Endothelial cell of umbilical vein (primary cell): ENCODE results near the gene CLTC. TPM values are rescaled to one million over a fixed set of nuclear protein-coding genes. Genes with fewer than 3 reads are reported as not detected.

ENCODE experiments used
- BruUV-seq: library from RNA; stranded (reverse); fragments of 400-500 nt; replicated peaks from 2 replicates; lab custom pipeline; 2021; lab: Mats Ljungman, UMichigan
- CTCF ChIA-PET: fragments of 300-600, 350-600 bp; sonication (Branson Sonifier 250); formaldehyde crosslinking; loops from one replicate; lab custom pipeline; 2021; ENCODE audit warnings: antibody characterized with exemption, inconsistent platforms; lab: Charles Lee
- POLR2A ChIA-PET: fragments of 300-600, 350-600 bp; sonication (Branson Sonifier 250); formaldehyde crosslinking; loops from one replicate; lab custom pipeline; 2021; ENCODE audit warnings: antibody characterized with exemption, inconsistent platforms; lab: Charles Lee
- DNase-seq: peaks from one replicate; pipeline ENCODE4 v3.0.0-alpha.2; 2011; ENCODE audit warnings: low read depth, low spot score
- FAIRE-seq: peaks from 2 replicates; lab custom pipeline; 2011; peaks lifted over from hg19 to GRCh38; lab: Jason Lieb, UNC
- H2AFZ ChIP-seq: 2 replicates; pipeline ENCODE4 v1.6.0; 2012; ENCODE audit warnings: low read depth, low read length, control low read depth, inconsistent platforms
- H3K27ac ChIP-seq: 2 replicates; pipeline ENCODE4 v1.5.1; 2011; ENCODE audit warnings: low read depth, mild to moderate bottlenecking, control low read depth, low read length, moderate library complexity; ENCODE audit not compliant: insufficient read depth
- H3K27me3 ChIP-seq, 2 experiments: 2 replicates each; pipeline versions ENCODE4 v1.6.0 to v1.6.1; 2011; ENCODE audit warnings: low read length in 2 of 2, mixed read lengths in 1 of 2; ENCODE audit not compliant: control insufficient read depth in 2 of 2, insufficient read depth in 2 of 2
- H3K36me3 ChIP-seq, 2 experiments: 2 replicates in 1 of 2; 3 replicates in 1 of 2; pipeline ENCODE4 v1.5.1; 2011; ENCODE audit warnings: low read length in 2 of 2, mild to moderate bottlenecking in 1 of 2, moderate library complexity in 1 of 2; ENCODE audit not compliant: control insufficient read depth in 2 of 2, insufficient read depth in 2 of 2; ENCODE audit errors: extremely low read depth in 1 of 2
- H3K4me1 ChIP-seq: 3 replicates; pipeline ENCODE4 v1.5.1; 2011; ENCODE audit warnings: mild to moderate bottlenecking, low read length; ENCODE audit not compliant: control insufficient read depth, insufficient read depth; ENCODE audit errors: extremely low read depth
- H3K4me2 ChIP-seq: 2 replicates; pipeline ENCODE4 v1.6.1; 2011; ENCODE audit warnings: low read length, control low read depth, mixed read lengths; ENCODE audit not compliant: insufficient read depth
- H3K4me3 ChIP-seq, 3 experiments: fragments of 200-600 bp in 1 of 3; sonication (generic), shearing (Covaris generic) in 1 of 3; replicated peaks in 1 of 3; 2 replicates each; pipeline ENCODE4 v1.5.1; 2011 to 2016; ENCODE audit warnings: control low read depth in 3 of 3, low read length in 3 of 3, mild to moderate bottlenecking in 2 of 3, inconsistent platforms in 1 of 3, low read depth in 1 of 3, moderate library complexity in 1 of 3; ENCODE audit not compliant: insufficient read depth in 1 of 3
- H3K79me2 ChIP-seq: 2 replicates; pipeline ENCODE4 v1.6.0; 2012; ENCODE audit warnings: low read length, inconsistent platforms; ENCODE audit not compliant: control insufficient read depth, insufficient read depth
- H3K9ac ChIP-seq: replicated peaks from 2 replicates; pipeline ENCODE3; 2011; ENCODE audit warnings: low read length, control low read depth; ENCODE audit not compliant: insufficient read depth; ENCODE audit errors: extremely low read depth
- H3K9me1 ChIP-seq: replicated peaks from 3 replicates; pipeline ENCODE4 v1.6.0; 2011; ENCODE audit warnings: mild to moderate bottlenecking, low read length; ENCODE audit not compliant: control insufficient read depth, insufficient read depth; ENCODE audit errors: extremely low read depth
- H3K9me3 ChIP-seq: replicated peaks from 2 replicates; pipeline ENCODE4 v1.5.1; 2012; ENCODE audit warnings: low read length, inconsistent platforms; ENCODE audit not compliant: control insufficient read depth, insufficient read depth
- H4K20me1 ChIP-seq: replicated peaks from 2 replicates; pipeline ENCODE3; 2011; ENCODE audit warnings: mild to moderate bottlenecking, low read length; ENCODE audit not compliant: control insufficient read depth, insufficient read depth; ENCODE audit errors: extremely low read depth
- EZH2 ChIP-seq: IDR thresholded peaks from 2 replicates; pipeline ENCODE4 v1.6.1; 2012; ENCODE audit warnings: borderline replicate concordance, low read depth, mild to moderate bottlenecking, moderate library complexity, low read length, inconsistent platforms; ENCODE audit not compliant: severe bottlenecking
- FOS ChIP-seq: IDR thresholded peaks from 2 replicates; pipeline ENCODE4 v1.6.1; 2011; ENCODE audit warnings: mild to moderate bottlenecking, low read length, moderate library complexity, borderline replicate concordance; ENCODE audit not compliant: insufficient read depth
- GATA2 ChIP-seq: IDR thresholded peaks from 2 replicates; pipeline ENCODE4 v1.7.0; 2011; ENCODE audit warnings: low read depth, mild to moderate bottlenecking, moderate library complexity, mixed read lengths, low read length; ENCODE audit not compliant: insufficient read length, insufficient read depth
- JUN ChIP-seq: IDR thresholded peaks from 2 replicates; pipeline ENCODE4 v1.6.1; 2011; ENCODE audit warnings: borderline replicate concordance, low read depth; ENCODE audit not compliant: insufficient read length, insufficient read depth
- MYC ChIP-seq: IDR thresholded peaks from one replicate; pipeline ENCODE4 v1.6.1; 2011; ENCODE audit warnings: mild to moderate bottlenecking, low read depth, low read length
- POLR2A ChIP-seq: IDR thresholded peaks from 2 replicates; pipeline ENCODE4 v1.6.1; 2012; ENCODE audit warnings: low read depth, mild to moderate bottlenecking, control low read depth, low read length
- POLR2AphosphoS5 ChIP-seq: IDR thresholded peaks from 2 replicates; pipeline ENCODE4 v1.6.1; 2012; ENCODE audit warnings: low read depth, mild to moderate bottlenecking, control low read depth, low read length, moderate library complexity; ENCODE audit not compliant: insufficient read depth
- dilution Hi-C: fragments of 300-500 bp; cut with MboI; formaldehyde crosslinking; loops from one replicate; pipeline ENCODE4 v1.15.0; 2019; ENCODE audit warnings: low sequenced_read_pairs; ENCODE audit not compliant: extremely low pct_ligation_motif_present
- intact Hi-C: fragments of 100-400 bp; cut with micrococcal nuclease; formaldehyde crosslinking; loops from one replicate; pipeline ENCODE4 v1.10.0; 2022
- polyA plus RNA-seq, 4 experiments: library from polyadenylated mRNA; depleted of rRNA in 3 of 4; stranded (reverse) in 3 of 4; unstranded in 1 of 4; fragments of >200 nt; gene quantifications; 2 replicates each; pipeline versions ENCODE4 v1.2.1 to v1.2.3, GENCODE V29; 2011 to 2012; ENCODE audit warnings: missing spikeins in 1 of 4
- total RNA-seq: library from RNA; stranded (reverse); gene quantifications from 2 replicates; pipeline ENCODE4 v1.2.3, GENCODE V29; 2021
- TF ChIP-seq, protein P1 (sequence below), 2 donors: IDR thresholded peaks; 1 replicate in 1 of 2; 2 replicates in 1 of 2; pipeline ENCODE4 v1.5.1; 2011; ENCODE audit warnings: low read length in 2 of 2, mild to moderate bottlenecking in 2 of 2, moderate library complexity in 2 of 2, control low read depth in 1 of 2, inconsistent platforms in 1 of 2, low read depth in 1 of 2; ENCODE audit not compliant: insufficient read depth in 1 of 2; ENCODE audit errors: extremely low read depth in 1 of 2
- TF ChIP-seq, protein P2 (sequence below): IDR thresholded peaks from 2 replicates; pipeline ENCODE4 v1.6.1; 2011; ENCODE audit not compliant: insufficient read depth, insufficient read length

The CLTC gene
- total and polyA plus RNA-seq, 2 donors (not counting 3 experiments of a cell fraction or from before 2014, with no cell fraction given): 164 to 326 TPM

DNA sequence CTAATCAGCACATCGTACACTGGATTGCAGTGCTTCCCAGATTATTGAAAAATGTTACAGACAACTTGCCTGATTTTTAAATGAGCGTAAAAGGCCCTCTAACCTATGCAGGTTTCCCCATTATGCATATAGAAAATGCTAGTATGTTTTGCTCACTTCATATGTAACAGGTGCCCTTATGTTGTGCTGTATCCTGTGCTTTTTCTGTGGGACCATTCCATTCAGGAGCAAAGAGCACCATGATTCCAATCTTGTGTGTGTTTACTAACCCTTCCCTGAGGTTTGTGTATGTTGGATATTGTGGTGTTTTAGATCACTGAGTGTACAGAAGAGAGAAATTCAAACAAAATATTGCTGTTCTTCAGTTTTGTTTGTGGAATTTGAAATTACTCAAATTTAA is 74.6 kb downstream of the CLTC start:
- FAIRE-seq: no peak
- Histone ChIP-seq H3K4me3 (no peak overlapping the region), H3K27ac (no peak overlapping the region), H3K9me1 (no peaks in the 10 kb centered on the region), H3K36me3 (peaks cover 42 to 62% of the 10 kb centered on the region in 2 experiments), H3K9me3 (no peaks in the 10 kb centered on the region), H3K27me3 (no peaks in the 10 kb centered on the region), H3K4me2 (no peak overlapping the region), H3K79me2 (peaks cover 66% of the 10 kb centered on the region), H4K20me1 (peaks cover 3% of the 10 kb centered on the region), H2AFZ (no peak overlapping the region), H3K9ac (no peak overlapping the region), H3K4me1 (no peaks in the 10 kb centered on the region)
- CTCF ChIA-PET: interaction anchor here (1.1 to 2.1 kb wide), 2 partner anchors 9 to 165 kb away, joined by 3 to 6 read pairs; no protein-coding TSS in a partner anchor
- dilution Hi-C loops: no loop called here
- DNase-seq: no peak
- TF ChIP-seq POLR2AphosphoS5 (no peak), EZH2 (no peak), GATA2 (no peak), FOS (no peak), MYC (no peak), POLR2A (no peak), JUN (no peak)
- TF ChIP-seq, protein P1, sequence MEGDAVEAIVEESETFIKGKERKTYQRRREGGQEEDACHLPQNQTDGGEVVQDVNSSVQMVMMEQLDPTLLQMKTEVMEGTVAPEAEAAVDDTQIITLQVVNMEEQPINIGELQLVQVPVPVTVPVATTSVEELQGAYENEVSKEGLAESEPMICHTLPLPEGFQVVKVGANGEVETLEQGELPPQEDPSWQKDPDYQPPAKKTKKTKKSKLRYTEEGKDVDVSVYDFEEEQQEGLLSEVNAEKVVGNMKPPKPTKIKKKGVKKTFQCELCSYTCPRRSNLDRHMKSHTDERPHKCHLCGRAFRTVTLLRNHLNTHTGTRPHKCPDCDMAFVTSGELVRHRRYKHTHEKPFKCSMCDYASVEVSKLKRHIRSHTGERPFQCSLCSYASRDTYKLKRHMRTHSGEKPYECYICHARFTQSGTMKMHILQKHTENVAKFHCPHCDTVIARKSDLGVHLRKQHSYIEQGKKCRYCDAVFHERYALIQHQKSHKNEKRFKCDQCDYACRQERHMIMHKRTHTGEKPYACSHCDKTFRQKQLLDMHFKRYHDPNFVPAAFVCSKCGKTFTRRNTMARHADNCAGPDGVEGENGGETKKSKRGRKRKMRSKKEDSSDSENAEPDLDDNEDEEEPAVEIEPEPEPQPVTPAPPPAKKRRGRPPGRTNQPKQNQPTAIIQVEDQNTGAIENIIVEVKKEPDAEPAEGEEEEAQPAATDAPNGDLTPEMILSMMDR (IDR thresholded peaks at IDR 0.05; ENCODE audit: extremely low read depth in 1 of 2, insufficient read depth in 1 of 2, low read depth in 1 of 2, low read length in 2 of 2): no peak
- TF ChIP-seq, protein P2, sequence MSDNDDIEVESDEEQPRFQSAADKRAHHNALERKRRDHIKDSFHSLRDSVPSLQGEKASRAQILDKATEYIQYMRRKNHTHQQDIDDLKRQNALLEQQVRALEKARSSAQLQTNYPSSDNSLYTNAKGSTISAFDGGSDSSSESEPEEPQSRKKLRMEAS: no peak
- POLR2A ChIA-PET: no interaction called here
- intact Hi-C loops: no loop called here
- no TSS peak for BruUV-seq
